GM04503 (cell line): Measurements from ENCODE around the gene GHRL.
"Not testable (repeated sequence)": the region's sequence is repeated elsewhere in the genome, so short reads cannot be mapped to it uniquely, and the experiment has no call there.

Source experiments
- DNase-seq: peaks from one replicate; pipeline ENCODE4 v3.0.0-alpha.2; 2012; ENCODE audit warnings: low read depth

The GHRL gene

GRCh38 chr3:10273702-10274305 lies 18.9 kb downstream of the GHRL start:
- DNase-seq: no peak

DNA sequence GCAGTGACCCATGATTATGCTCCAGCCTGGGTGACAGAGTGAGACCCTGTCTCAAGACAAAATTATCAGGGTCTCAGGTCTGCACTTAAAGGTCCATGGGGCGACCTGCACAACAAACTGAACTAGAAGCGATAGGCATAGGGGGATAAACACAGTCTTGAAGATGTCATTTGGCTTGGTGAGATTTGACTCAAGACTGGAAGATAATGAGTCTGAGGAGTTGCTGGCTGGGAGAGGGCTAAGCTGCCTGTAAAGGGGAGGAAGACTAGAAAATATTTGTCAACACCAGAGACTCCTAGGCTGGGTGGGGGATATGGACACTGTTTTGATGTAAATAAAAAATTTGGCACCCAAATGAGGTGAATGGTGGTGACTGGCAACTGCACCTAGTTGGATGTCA lies 19.8 kb downstream of the GHRL start:
- DNase-seq: no peak

GRCh38 chr3:10272476-10272875 lies 20.3 kb downstream of the GHRL start:
- DNase-seq: not testable (repeated sequence)

DNA sequence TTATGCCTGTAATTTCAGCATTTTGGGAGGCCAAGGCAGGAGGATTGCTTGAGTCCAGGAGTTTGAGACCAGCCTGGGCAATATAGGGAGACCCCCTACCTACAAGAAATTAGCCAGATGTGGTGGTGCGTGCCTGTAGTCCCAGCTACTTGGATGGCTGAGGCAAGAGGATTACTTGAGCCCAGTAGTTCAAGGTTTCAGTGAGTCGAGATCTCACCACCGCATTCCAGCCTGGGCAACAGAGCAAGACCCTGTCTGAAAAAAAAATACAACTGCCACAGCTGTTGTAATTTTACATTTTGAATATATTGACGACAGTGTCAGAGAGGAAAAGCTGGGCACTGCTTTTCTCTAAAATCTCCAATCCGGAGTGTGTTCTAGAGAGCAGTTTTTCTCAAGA lies 23.3 kb downstream of the GHRL start:
- DNase-seq: no peak

DNA sequence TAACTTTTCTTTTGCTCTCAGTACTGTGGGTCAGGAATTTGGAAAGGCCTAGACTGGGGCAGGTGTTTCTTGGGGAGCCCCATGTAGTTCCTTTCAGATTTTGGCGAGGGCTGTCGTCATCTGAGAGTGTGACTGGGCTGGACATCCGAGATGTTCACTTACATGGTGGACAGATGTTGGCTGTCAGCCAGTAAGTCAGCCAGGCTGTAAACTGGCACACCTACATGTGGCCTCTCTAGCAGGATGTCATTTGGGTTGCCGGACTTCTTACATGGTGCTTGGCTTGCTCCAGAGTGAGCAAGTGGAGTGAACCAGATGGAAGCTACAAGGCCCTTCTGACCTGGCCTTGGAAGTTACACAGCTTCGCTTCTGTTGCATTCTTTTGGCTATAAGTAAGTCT lies 23.8 kb downstream of the GHRL start:
- no peak for DNase-seq

DNA sequence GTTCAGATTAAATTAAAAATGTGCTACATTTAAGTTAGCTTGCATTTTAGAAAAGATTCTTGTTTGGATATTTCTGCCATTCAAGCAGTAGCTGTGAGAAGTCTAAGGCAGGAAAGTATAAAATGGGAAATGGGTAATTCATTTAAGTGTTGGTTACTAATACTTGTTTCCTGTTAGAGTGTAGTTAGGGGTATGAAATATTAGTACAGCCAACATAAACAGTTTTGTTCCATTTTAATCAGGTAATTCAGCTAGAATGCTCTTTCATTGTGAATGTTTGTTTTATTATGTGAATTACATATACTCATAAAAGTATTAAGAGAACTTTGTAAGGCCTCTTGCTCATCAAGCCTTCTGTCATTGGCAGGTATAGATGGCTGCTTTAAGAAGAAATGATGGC lies 24.6 kb downstream of the GHRL start:
- DNase-seq: no peak

GRCh38 chr3:10266936-10267335 lies 25.8 kb downstream of the GHRL start:
- DNase-seq: not testable (repeated sequence)

DNA sequence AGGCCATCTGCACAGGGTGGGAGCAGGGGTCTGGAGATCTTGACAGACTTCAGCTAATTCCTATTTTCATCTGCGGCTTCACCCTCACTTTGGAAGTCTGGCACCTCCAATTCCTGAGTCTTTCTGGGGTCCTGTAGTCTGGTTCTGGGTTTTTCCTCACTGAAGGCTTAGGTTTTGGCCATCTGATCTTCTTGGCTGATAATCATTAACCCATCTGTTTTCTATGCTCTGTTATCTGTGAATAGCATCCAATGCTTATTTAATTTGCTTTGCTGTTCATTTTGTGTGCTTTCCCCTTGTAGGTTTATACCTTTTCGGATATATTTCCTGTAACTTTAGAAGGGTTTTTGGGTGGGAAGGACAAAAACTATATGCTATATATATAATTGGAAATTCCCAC lies 26.9 kb downstream of the GHRL start:
- no peak for DNase-seq

- DNase-seq: no peak
These were observed 28.9 kb downstream of the GHRL start for GRCh38 chr3:10263646-10264363.

- no peak for DNase-seq
These were observed 30.7 kb downstream of the GHRL start for GRCh38 chr3:10262027-10262426.

DNA sequence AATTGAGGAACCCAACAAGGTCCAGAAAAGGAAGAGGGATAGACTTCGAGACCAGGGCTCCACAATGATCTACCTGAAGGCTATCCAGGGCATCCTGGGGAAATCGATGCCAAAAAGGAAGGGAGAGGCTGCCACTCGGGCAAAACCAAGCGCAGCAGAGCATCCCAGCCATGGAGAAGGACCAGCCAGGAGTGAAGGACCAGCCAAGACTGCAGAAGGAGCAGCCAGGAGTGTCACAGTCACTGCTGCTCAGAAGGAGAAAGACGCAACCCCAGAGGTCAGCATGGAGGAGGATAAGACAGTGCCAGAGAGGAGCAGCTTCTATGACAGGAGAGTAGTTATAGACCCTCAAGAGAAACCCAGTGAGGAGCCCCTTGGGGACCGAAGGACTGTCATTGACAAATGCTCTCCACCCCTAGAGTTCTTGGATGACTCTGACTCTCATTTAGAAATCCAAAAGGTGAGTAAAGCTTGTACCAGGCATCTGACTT lies 32.5 kb downstream of the GHRL start:
- DNase-seq: no peak

DNA sequence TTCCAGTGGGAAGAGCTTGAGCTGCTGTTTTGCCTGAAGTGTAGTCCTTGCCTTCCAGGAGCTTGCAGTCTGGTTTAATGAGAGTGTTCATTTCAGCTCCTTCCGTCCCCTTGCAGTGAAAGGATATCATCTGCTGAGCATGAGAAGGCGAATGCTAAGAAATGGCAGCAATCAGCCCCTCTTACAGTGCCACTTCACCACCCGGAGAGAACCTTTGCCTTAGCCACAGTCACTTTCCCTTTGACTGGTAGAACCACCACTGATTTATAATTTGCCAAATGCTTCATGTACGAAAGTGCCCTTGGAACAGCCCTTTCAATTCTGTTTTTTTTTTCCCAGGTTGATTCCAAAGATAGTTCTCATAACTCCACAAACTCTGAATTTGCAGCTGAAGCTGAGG lies 32.9 kb downstream of the GHRL start:
- DNase-seq: no peak

DNA sequence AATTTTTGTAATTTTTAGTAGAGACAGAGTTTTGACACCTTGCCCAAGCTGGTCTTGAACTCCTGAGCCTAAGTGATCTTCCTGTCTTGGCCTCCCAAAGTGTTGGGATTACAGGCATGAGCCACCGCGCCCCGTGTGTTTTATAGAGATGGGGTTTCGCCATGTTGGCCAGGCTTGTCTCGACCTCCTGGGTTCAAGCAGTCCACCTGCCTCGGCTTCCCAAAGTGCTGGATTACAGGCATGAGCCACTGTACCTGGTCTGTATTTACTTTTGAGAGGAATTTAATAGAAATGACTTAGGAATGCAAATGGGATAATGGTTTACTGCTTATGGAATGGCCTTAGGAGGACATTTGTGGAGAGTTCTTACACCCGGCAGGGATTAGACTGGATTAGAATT lies 33.7 kb downstream of the GHRL start:
- DNase-seq: no peak

DNA sequence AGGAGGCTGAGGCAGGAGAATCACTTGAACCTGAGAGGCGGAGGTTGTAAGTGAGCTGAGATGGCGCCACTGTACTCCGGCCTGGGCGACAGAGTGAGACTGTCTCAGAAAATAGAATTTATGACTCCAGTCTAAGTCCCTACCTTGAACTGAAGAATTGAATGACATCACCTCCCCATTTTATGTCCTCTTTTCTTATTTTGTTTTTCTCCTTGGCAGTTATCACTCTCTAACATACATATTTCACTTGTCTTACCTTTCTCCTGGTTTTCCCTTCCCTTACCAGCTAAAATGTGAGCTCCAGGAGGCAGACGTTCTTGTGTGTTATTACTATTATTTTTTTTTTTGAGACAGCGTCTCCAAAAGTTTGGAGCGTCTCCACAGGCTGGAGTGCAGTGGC lies 36.9 kb downstream of the GHRL start:
- no peak for DNase-seq

GRCh38 chr3:10253731-10254130 lies 39.0 kb downstream of the GHRL start:
- DNase-seq: no peak

DNA sequence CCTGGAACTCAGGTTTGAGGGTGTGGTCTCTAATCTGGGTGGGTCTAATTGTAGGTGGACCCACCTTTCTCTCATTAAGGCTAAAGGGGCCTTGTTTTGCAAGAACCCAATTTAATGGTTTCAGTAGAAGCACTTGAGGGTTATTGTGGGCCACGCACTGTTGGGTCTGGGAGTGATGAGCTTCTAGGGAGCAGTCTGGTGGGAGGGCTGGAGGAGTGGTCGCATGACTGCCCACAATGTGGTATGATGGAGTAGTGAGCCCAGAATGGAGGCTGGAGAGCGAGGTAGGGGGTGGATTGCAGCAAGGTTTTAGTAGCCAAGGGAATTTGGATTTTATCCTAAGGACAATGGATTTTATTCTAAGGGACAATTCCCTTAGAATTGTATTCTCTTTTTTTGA lies 41.7 kb downstream of the GHRL start:
- DNase-seq: no peak

DNA sequence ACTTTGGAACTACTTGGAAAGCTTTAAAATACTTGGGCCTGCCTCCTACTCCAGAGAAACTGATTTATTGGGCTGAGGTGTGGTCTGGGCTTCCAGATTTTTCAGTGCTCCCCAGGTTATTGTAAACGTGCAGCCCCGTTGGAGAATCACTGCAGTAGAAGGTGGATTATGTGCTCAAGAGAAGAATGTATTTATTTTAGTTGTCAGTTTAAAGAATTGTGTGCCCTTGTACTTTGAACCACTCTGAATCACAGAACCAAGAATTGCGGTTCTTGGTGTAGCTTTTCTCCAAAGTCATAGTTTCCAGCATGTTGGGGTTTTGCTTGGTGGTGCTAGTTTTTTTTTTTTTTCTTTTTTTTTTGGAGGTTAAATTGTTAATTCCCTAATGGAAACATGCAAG lies 42.9 kb downstream of the GHRL start:
- DNase-seq: no peak

GRCh38 chr3:10248984-10249748 lies 43.6 kb downstream of the GHRL start:
- DNase-seq: no peak

GRCh38 chr3:10248184-10248983 lies 44.4 kb downstream of the GHRL start, which contains the start of gene TATDN2:
TATDN2 (plus strand) TSS chr3:10248459; CDS start chr3:10249201, 742 bp downstream.
- DNase-seq: peak; percentile 65

- no peak for DNase-seq
These were observed 45.0 kb downstream of the GHRL start for GRCh38 chr3:10247679-10248183.

DNA sequence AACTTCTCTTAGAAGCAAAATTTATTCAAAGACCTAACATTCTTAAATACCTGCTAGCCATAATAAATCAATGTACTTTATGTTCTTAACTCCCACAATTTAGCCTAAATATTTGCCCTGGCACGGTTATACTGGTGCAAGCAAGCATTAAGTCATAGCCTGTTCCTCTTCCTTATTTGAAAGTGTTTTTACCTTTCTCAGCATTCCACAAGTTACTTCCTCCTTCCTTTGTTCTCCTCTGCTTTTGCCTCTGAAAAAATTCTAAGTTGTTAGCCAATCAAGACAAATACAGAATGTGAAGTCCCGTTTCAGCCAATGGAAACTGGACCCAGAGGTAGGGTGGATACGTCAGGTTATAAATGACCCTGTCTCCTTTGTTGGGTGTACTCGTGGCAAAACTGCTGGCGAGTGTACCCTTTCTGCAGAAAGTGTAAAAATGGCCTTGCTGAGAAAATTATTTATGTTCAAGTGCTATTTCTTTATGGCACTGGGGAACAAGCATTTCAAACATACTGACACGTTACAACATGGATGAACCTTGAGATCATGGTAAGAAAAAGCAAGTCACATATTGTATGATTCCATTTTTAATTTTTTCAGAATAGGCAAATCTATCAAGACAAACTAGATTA lies 47.5 kb downstream of the GHRL start:
- DNase-seq: no peak
